H9 (cell line): ENCODE data around the gene NSMF. TPM values are rescaled to one million over a fixed set of nuclear protein-coding genes. Genes with fewer than 3 reads are reported as not detected.

ENCODE experiments used
- DNase-seq: peaks from one replicate; pipeline ENCODE4 v3.0.0-alpha.2; 2017
- H2AFZ ChIP-seq: one replicate; pipeline ENCODE4 v1.6.1; 2013; ENCODE audit warnings: mild to moderate bottlenecking, low read length, control low read depth, moderate library complexity
- H2AK5ac ChIP-seq: 2 replicates; pipeline ENCODE4 v1.6.1; 2013; ENCODE audit warnings: low read length, control low read depth, mixed read lengths; ENCODE audit not compliant: insufficient read length
- H2BK120ac ChIP-seq: one replicate; pipeline ENCODE4 v1.6.1; 2013; ENCODE audit warnings: low read depth, mild to moderate bottlenecking, low read length, control low read depth, inconsistent platforms; ENCODE audit not compliant: poor library complexity, severe bottlenecking
- H2BK12ac ChIP-seq: 2 replicates; pipeline ENCODE4 v1.6.1; 2013; ENCODE audit warnings: low read length, control low read depth, mixed read lengths, low read depth; ENCODE audit not compliant: insufficient read length
- H2BK15ac ChIP-seq: 2 replicates; pipeline ENCODE4 v1.6.1; 2013; ENCODE audit warnings: low read depth, low read length, control low read depth
- H2BK20ac ChIP-seq: one replicate; pipeline ENCODE4 v1.6.1; 2013; ENCODE audit warnings: low read depth, mild to moderate bottlenecking, low read length, control low read depth, inconsistent platforms; ENCODE audit not compliant: poor library complexity, severe bottlenecking
- H2BK5ac ChIP-seq: 2 replicates; pipeline ENCODE4 v1.6.1; 2013; ENCODE audit warnings: low read length, control low read depth, mixed read lengths; ENCODE audit not compliant: insufficient read length
- H3K14ac ChIP-seq: 2 replicates; pipeline ENCODE4 v1.6.1; 2013; ENCODE audit warnings: low read length, control low read depth; ENCODE audit not compliant: insufficient read depth
- H3K18ac ChIP-seq: 2 replicates; pipeline ENCODE4 v1.6.1; 2013; ENCODE audit warnings: low read depth, mild to moderate bottlenecking, mixed read lengths, low read length, control low read depth; ENCODE audit not compliant: insufficient read length
- H3K23ac ChIP-seq: 2 replicates; pipeline ENCODE4 v1.6.1; 2013; ENCODE audit warnings: low read length, control low read depth, mixed read lengths, low read depth; ENCODE audit not compliant: insufficient read length
- H3K23me2 ChIP-seq: 2 replicates; pipeline ENCODE4 v1.6.1; 2013; ENCODE audit warnings: low read depth, mild to moderate bottlenecking, mixed read lengths, low read length, control low read depth; ENCODE audit not compliant: insufficient read length, poor library complexity, severe bottlenecking
- H3K27ac ChIP-seq: 2 replicates; pipeline ENCODE4 v1.5.1; 2013; ENCODE audit warnings: low read length, control low read depth, mixed read lengths, low read depth; ENCODE audit not compliant: insufficient read length
- H3K27me3 ChIP-seq: 2 replicates; pipeline ENCODE4 v1.6.1; 2013; ENCODE audit warnings: low read length, control low read depth, inconsistent platforms; ENCODE audit not compliant: insufficient read depth
- H3K4ac ChIP-seq: 2 replicates; pipeline ENCODE4 v1.6.1; 2013; ENCODE audit warnings: low read depth, mild to moderate bottlenecking, control low read depth, inconsistent platforms, low read length, moderate library complexity
- H3K4me1 ChIP-seq: 2 replicates; pipeline ENCODE4 v1.6.1; 2013; ENCODE audit warnings: low read length, control low read depth, inconsistent platforms; ENCODE audit not compliant: insufficient read depth
- H3K4me2 ChIP-seq: 2 replicates; pipeline ENCODE4 v1.6.1; 2013; ENCODE audit warnings: low read length, control low read depth, mixed read lengths; ENCODE audit not compliant: insufficient read length, insufficient read depth
- H3K56ac ChIP-seq: 2 replicates; pipeline ENCODE4 v1.6.1; 2013; ENCODE audit warnings: low read depth, mild to moderate bottlenecking, mixed read lengths, low read length, control low read depth; ENCODE audit not compliant: insufficient read length
- H3K79me1 ChIP-seq: 2 replicates; pipeline ENCODE4 v1.6.1; 2013; ENCODE audit warnings: low read depth, mild to moderate bottlenecking, moderate library complexity, low read length, control low read depth, inconsistent platforms; ENCODE audit not compliant: insufficient read depth, poor library complexity, severe bottlenecking
- H3K79me2 ChIP-seq: 2 replicates; pipeline ENCODE4 v1.6.1; 2013; ENCODE audit warnings: low read length, control low read depth, inconsistent platforms; ENCODE audit not compliant: insufficient read depth
- H3K9ac ChIP-seq: 2 replicates; pipeline ENCODE4 v1.6.1; 2013; ENCODE audit warnings: low read length, control low read depth, mixed read lengths; ENCODE audit not compliant: insufficient read length; ENCODE audit errors: extremely low read depth
- H3K9me3 ChIP-seq: one replicate; pipeline ENCODE4 v1.6.1; 2013; ENCODE audit warnings: low read depth, low read length, inconsistent platforms; ENCODE audit not compliant: control insufficient read depth
- H3T11ph ChIP-seq: one replicate; pipeline ENCODE4 v1.6.1; 2013; ENCODE audit warnings: mild to moderate bottlenecking, low read length, control low read depth, inconsistent platforms
- H4K20me1 ChIP-seq: one replicate; pipeline ENCODE4 v1.6.1; 2013; ENCODE audit not compliant: control insufficient read depth, insufficient read length, insufficient read depth
- H4K5ac ChIP-seq: 2 replicates; pipeline ENCODE4 v1.6.1; 2013; ENCODE audit warnings: low read depth, mild to moderate bottlenecking, mixed read lengths, low read length, control low read depth; ENCODE audit not compliant: insufficient read length
- H4K8ac ChIP-seq: replicated peaks from 2 replicates; pipeline ENCODE4 v1.6.1; 2013; ENCODE audit warnings: low read length, control low read depth, mixed read lengths, low read depth; ENCODE audit not compliant: insufficient read length
- H4K91ac ChIP-seq: 2 replicates; pipeline ENCODE4 v1.6.1; 2013; ENCODE audit warnings: low read depth, mild to moderate bottlenecking, moderate library complexity, mixed read lengths, low read length, control low read depth; ENCODE audit not compliant: insufficient read length
- H3K27ac Mint-ChIP-seq, 3 experiments: 2 replicates in 2 of 3; 3 replicates in 1 of 3; pipeline ENCODE4 v1.8.0; 2020 to 2021; ENCODE audit warnings: mixed read lengths in 3 of 3, mild to moderate bottlenecking in 1 of 3, moderate library complexity in 1 of 3
- H3K27me3 Mint-ChIP-seq: 2 replicates; pipeline ENCODE4 v1.8.0; 2021; ENCODE audit warnings: low read depth, mild to moderate bottlenecking, moderate library complexity, mixed read lengths
- H3K36me3 Mint-ChIP-seq, 3 experiments: 2 replicates in 2 of 3; 3 replicates in 1 of 3; pipeline ENCODE4 v1.8.0; 2020 to 2021; ENCODE audit warnings: low read depth in 3 of 3, mixed read lengths in 3 of 3; ENCODE audit not compliant: insufficient read depth in 1 of 3
- H3K4me1 Mint-ChIP-seq, 2 experiments: 2 replicates each; pipeline ENCODE4 v1.8.0; 2020; ENCODE audit warnings: mixed read lengths in 2 of 2
- H3K4me3 Mint-ChIP-seq, 2 experiments: 2 replicates in 1 of 2; 3 replicates in 1 of 2; pipeline ENCODE4 v1.8.0; 2020 to 2021; ENCODE audit warnings: mild to moderate bottlenecking in 2 of 2, mixed read lengths in 2 of 2, moderate library complexity in 1 of 2
- H3K9me3 Mint-ChIP-seq, 2 experiments: 2 replicates in 1 of 2; 3 replicates in 1 of 2; pipeline ENCODE4 v1.8.0; 2020; ENCODE audit warnings: mild to moderate bottlenecking in 2 of 2, mixed read lengths in 2 of 2, moderate library complexity in 1 of 2
- CTCF ChIP-seq: fragments of 200-600 bp; sonication (generic); conservative IDR thresholded peaks from 3 replicates; pipeline ENCODE4 v1.8.0; 2021; ENCODE audit warnings: antibody characterized with exemption, mild to moderate bottlenecking
- WGBS: extraction: QIAGEN DNeasy Blood & Tissue Kit; methylation state at CpG from one replicate; pipeline ENCODE4 v1.1.7; 2013; ENCODE audit warnings: missing lambda C conversion rate, low lambda C conversion rate, mixed read lengths; ENCODE audit not compliant: insufficient read length; ENCODE audit errors: extremely low coverage; 5-methylcytosine and 5-hydroxymethylcytosine counted together
- total RNA-seq: library from RNA; stranded (reverse); gene quantifications from 2 replicates; pipeline ENCODE4 v1.2.1, GENCODE V29; 2021

NSMF gene
- total RNA-seq, 1 experiment from 2014 or later = 46.3 TPM

GRCh38 chr9:137504432-137504777 is 45.3 kb upstream of the NSMF start:
- Histone ChIP-seq H3K4me1 (no peaks in the 10 kb centered on the region), H3K23me2 (no peaks in the 10 kb centered on the region), H3K23ac (no peak overlapping the region), H3K79me2 (no peaks in the 10 kb centered on the region), H3K27me3 (no peaks in the 10 kb centered on the region), H2BK15ac (no peak overlapping the region), H4K20me1 (no peaks in the 10 kb centered on the region), H4K8ac (no peak overlapping the region), H3K9me3 (no peaks in the 10 kb centered on the region), H3K79me1 (no peaks in the 10 kb centered on the region), H3K9ac (no peak overlapping the region), H2BK5ac (no peak overlapping the region), H3K4me2 (no peak overlapping the region), H3K56ac (no peak overlapping the region), H3K14ac (no peak overlapping the region), H3T11ph (no peak overlapping the region), H3K27ac (no peak overlapping the region), H3K18ac (no peak overlapping the region), H2BK20ac (no peak overlapping the region), H2BK12ac (no peak overlapping the region), H4K91ac (no peak overlapping the region), H2AK5ac (no peak overlapping the region), H3K4ac (no peak overlapping the region), H4K5ac (no peak overlapping the region), H2BK120ac (no peak overlapping the region), H2AFZ (no peak overlapping the region)
- Mint-ChIP-seq H3K36me3 (peaks cover 4 to 16% (median 16%) of the 10 kb centered on the region in 3 experiments; a peak in 6 of 7 replicates), H3K4me3 (no peak overlapping the region; a peak in 1 of 5 replicates), H3K27me3 (peaks cover 17% of the 10 kb centered on the region), H3K27ac (no peak overlapping the region), H3K9me3 (peaks cover 24 to 80% of the 10 kb centered on the region in 2 experiments), H3K4me1 (no peaks in the 10 kb centered on the region)
- WGBS = no CpG with 5 or more reads among the region's 7 CpGs
- DNase-seq = no peak
- TF ChIP-seq CTCF = no peak
